HPDE6-E6E7 (cell line): Measurements from ENCODE around the gene PRUNE2.

ENCODE experiments used
- DNase-seq: peaks from one replicate; pipeline ENCODE4 v3.0.0; 2011; ENCODE audit warnings: missing footprints; ENCODE audit errors: extremely low spot score

The PRUNE2 gene

DNA sequence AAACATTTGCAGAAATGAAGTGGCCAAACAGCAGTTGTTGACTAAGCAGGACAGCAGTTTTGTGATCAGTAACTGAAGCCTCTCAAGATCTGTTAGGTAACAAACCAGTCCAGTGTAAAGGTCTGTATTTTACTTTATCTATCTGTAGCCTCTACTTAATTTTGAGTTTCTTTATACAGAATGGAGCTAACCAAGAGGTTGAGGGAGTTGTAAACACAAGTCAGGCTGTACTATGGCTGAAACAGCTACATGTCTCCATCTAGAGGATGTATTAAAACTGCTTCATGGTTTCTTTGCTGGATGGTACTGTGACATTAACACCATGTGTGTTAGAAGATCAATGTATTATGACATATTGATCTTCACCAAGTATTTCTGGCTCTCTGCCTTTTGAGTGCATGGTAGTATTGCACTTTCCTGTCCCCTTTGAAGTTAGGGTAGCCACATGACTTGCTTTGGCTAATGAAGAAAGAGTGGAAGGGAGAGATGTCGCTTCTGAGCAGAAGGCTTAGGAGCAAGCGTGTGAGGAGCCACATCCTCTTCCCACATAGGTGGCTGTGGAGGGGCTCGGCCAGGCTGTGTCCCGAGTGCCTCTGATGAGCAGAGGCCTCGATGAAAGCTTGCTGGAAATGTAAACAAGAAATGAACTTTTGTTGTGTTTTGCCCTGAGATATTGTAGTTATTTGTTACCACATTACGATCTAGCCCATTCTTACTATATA is 247.2 kb downstream of the PRUNE2 start:
- DNase-seq, result peak; percentile 49

DNA sequence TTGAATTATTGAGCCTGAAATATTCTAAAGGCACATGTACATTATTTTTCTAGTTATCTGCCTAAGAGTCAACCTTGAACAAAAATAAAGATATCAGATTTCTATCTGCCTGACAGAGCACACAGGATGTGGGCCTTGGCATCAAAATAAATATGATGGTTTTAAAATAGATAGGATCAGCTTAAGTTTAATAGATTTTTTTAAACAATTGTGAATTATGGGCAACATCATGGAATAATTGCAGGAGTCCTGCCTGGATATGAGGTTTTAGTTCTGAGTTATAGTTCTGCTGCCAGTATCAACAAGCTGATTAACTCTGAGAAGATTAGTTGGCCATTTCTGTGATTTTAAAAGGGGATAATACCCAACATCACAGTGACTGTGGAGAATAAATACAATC is 248.6 kb downstream of the PRUNE2 start:
- no peak for DNase-seq

DNA sequence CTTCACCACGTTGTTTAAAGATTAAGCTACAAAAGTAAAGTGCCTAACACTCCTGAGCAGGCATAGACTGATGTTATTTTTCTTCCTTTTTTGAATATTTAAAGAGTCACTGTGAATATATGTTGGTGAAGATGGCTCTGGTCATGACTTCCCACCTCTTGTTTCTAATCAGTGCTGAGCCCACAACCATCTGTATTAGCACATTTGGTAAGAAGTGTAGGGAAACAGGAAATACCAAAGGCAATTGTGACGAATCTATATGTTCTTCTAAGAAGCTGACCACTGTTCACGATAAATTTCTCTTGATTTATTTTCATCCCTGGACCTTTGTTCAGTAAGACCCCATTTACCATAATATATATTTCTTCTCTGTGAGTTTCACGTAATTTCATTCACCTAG is 249.9 kb downstream of the PRUNE2 start:
- DNase-seq, result no peak

DNA sequence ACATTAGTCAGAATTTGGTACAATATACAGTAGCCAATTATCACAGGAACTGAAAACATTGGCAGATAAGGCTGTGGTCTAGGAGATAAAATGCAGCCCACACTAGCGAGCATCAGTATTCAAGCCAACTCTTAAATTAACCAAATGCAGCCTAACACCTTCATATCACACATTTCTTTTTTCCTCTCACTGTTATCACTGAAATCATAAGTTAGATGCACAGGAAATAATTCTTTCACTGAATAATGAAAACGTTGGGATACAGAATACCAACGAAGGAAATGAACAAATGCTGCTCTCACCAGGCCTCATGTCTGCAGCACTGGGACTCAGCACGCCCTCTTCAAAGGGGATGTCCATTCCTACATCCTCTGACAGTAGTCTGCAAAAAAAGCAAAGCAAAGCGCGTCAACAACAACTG is 250.8 kb downstream of the PRUNE2 start:
- DNase-seq, result no peak

DNA sequence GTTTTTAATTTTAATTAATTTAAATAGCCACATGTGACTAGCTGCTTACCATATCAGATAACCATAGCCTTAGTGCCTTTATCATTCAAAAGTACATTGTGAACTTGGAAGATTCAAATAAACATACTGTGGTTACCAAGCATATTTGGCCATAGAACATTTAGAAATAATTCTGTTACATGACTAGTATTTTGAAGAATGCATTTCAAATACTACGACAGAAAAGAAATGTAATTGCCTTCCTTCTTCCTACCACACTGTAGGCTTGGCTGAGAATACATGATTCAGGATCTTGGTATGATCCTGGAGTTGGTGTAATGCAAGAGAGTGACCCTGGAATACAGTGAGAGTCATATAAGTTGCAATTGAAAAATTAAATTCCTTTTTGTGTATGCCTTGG is 251.3 kb downstream of the PRUNE2 start:
- peak; percentile 14 for DNase-seq

DNA sequence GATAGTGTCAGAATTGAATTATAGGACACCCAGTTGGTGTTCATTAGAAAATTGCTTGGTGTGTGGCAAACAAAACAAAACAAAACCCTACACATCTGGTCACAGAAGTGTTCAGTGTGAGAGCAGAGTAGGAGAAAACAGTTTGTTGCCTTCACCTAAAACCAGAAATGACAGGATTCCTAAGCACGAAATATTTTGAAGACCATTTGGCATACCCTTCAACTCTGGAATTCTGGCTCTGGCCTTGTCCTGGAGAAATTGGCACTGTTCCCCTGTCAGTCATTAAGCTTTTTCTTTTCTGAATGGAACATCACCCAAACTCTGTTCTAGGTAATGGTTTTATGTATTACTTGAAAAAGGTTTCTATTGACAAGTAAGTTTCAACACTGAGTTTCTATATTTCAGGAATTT is 251.9 kb downstream of the PRUNE2 start:
- no peak for DNase-seq

DNA sequence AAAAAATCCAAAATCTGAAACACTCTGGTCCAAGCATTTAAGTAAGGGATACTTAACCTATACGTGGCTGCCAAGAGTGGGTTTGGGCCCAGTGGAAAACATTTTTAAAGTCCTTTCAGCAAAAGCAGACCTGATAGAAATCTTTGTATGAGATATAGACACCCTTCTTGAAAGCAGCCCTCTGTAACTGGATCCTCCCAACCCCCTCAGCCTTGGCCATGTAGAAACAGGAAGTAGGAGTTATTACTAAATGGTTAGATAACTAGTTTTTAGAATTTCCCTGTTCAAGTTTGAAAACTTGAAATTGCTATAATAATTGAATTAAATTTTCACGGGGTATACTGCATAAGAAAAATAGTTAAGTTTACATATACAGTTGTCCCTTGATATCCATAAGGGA is 253.0 kb downstream of the PRUNE2 start:
- DNase-seq, result no peak

DNA sequence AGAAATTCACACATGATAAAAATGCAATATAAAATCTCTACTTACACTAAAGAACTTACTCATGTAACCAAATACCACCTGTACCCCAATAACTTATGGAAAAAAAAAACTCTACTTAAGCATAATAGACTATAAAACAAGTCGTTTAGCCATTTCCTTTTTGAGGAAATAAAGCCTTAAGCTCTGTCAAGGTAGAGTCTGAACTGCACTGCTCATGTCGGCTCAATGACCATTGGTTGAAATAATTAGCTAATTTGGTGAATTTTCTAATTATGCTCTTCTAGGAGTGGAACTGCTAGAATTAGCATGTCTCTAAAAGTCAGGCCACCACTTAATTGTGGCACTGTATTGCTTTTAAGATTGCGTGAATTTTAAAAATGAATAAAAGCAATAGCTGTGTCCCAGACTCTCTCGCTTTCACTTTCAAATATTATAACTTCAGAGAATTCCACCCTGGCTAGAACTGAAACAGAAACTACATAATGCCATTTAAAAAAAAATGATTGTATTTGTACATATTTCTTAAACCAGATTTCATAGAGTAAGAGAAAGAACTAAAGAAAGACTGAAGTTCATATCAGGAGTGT is 254.7 kb downstream of the PRUNE2 start:
- no peak for DNase-seq

DNA sequence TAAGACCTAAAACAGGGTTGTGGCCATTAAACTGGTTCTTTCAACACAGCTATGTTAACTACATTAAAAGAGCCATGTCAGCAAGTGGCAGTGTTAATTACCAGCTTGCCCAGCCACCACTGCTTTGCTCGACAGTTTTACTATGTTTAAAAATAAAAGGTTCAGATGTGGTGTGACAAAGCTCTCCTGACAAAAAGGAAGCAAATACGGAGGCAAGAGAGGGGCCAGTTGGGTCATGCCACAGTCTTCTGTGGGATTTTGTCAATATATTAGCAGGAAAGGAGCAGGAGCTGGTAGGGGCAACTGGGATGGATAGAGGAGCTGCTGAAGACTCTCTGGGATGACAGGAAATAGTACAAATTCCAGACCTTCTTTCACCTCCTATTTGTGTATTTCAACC is 255.2 kb downstream of the PRUNE2 start:
- DNase-seq, result no peak

DNA sequence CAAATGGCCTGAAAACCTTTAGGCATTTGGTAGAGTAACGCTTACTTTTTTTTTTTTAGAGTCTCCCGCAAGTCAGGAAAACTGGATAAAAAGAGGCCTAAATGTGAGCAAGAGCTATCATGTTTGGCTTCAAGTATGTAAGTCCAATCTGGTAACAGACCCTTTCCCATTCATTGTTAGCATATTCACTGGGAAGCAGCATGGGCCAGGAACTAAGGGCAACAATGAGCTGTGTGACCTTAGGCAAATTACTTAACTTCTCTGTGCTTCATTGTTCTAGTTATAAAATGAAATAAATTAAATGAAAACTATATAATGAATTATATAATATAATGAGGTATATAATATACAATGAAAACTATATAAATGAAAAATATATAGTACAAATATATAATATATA is 256.0 kb downstream of the PRUNE2 start:
- no peak for DNase-seq

DNA sequence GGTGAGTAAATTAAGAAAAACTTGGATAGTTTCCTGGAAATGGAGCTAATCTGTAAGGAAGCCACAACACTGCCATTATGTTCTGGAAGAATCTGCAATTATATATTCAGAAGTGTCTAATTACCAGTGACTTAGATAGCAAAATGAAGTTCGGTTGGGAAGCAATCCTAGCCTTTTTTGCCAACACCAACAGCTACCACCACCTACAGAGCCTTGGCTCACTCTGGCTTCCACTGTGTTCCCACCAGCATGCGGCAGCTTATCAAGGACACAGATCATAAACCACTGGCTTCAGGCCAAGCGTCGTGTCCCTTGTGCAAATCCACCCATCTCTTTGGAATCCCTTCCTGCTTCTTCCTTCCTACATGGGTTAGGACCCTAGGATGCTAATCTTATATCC is 259.7 kb downstream of the PRUNE2 start:
- no peak for DNase-seq

DNA sequence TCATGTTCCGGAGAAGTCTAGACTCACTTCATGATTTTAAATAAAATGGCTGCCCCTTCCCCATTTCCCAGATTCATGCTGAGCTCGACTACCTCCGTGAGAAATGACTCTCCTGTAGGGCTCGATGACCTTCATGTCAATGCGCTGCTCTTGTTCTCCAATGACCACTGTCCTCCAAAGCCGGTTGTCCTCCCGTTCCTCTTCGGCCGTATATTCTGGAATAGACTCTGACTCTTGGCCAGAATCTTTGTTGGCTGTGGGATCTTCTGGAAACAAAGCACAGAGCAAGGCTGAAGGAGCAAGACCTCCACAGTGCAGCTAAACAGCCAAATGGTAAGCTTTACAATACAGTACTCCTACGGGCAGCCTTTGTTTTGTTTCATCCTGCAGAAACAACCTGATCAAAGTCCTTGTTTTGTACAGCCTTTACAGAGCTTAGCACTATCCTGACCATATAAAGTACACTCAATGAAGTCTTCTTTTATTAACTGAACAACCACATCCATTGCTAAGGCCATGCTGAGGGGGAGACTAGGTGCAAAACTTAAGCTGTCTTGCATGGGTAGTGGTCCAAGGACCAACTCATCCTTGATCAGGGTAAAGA is 261.2 kb downstream of the PRUNE2 start:
- DNase-seq, result no peak

DNA sequence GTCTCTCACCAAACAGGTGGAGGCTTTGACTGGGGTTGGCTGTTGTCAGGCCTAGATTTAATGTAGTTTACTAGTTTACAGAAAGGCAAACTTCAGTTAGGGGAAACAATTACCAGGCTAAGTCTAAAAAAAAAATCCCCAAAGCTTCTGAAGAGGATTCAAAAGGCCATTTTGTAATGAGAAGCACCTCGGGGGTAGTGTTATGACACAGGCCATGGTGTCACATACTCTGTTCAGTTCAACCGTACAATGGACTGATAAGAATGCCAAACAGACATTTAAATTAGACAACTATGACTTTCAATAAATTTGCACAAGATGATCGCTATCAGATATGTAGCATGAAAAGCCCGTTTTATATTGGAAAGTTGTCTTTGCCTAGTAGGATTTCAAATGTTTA is 261.7 kb downstream of the PRUNE2 start:
- DNase-seq, result no peak

DNA sequence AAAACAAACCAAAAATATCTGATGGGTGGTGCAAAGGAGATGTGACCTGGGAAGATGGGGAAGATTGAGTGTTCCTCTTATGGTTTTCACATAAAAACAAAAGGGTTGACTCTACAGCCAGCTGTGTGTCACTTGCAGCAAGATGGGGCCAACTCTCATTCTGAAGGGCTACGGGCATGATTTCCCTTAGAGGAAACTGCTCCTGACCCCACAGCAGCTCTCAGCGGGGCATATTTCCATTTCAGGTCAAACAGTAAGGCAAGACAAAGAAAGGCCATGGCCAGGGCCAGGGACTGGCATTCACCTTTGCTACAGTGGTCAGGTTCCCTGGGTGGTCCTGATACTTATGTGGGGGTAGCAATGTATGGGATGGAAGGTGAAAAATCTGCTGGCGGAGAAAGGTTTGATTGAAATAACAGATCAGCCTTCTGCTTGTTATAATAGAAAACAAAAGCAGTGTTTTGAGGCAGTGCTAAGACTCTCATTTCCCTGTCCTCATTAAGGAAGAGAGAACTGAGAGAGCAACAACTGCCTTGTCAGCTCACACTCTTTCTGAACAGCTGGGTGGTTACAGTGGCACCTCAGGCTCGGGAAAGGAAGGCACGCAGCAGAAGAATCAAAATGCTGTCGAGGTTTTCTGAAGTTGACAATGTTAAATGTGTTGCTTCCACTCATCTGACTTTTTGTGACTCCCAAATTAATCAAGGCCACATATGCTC is 262.4 kb downstream of the PRUNE2 start:
- DNase-seq, result no peak

DNA sequence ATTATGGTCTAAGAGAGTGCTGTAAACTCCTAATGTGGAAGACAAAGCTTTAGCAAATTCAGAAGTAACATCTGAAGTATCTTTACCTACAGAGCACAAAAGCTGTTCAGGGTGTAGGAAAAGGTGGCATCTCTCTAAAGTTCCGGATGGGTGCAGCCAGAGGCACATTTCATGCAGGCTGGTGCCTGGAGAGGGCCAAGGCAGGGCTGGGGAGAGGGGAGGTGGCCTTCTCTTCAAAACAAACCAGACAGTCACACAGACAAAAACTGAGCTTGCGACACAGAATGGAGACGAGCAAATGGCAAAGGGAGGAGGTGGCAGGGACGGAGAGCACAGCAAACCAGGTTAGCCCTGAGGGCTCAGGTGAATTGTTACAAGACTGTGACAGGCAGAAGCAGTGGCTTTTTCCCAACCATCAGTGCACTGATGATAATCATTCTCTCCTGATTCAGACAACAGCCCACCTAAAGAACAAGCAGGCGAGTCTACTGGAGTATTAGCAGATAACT is 263.2 kb downstream of the PRUNE2 start:
- DNase-seq, result no peak

DNA sequence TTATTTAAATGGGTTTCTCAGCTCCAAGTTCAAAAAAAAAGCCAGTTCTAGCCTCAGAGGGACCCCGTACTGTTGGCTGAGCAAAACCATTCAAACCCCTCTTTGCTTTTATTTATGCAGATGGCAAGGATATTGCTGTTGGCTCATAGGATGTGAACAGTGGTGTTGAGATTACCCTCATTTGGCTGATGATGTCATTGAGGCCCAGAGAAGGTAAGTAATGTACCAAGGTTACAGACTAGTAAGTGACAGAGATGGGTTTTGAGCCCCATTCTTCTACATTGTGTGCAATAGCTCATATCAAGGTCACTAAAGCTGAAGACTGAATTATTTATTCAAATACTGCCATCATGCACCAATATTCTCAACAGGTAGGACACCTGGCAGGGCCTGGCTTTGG is 263.8 kb downstream of the PRUNE2 start:
- DNase-seq, result no peak

DNA sequence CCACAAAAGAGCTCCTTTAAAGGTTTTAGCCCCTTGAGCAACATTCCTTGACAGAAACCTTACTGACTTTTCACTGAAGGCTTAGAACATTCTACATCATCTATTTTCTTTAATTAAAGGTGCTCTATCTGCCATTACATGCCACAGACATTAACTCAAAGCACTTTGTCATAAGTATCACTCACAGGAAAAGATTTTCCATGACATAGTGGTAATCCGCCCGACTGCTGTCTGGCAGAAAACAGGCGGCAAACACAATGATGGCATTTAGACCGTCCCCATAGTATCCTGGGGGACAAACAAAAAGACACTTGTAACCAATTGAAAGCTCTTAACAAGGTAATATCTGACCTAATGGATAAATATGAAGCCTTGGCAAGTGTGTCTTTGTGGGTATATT is 267.9 kb downstream of the PRUNE2 start:
- DNase-seq, result no peak

DNA sequence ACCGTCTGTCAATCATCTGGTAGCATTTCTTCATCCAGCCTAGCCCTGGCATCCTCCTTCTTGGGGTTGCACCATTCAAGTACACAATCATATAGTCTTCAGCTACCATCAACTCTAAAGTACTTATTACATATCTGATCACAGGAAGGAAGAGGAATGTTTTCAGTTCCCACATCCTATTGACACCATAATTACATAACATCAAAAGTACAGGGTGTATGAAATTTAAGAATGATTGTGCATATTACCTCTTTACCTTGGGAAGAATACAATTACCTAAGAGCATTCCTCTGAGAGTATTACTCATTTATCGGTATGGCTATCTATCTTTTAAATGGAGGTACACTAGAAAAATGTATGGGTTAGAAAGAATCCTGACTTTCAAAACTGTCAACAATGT is 268.5 kb downstream of the PRUNE2 start:
- DNase-seq, result no peak

DNA sequence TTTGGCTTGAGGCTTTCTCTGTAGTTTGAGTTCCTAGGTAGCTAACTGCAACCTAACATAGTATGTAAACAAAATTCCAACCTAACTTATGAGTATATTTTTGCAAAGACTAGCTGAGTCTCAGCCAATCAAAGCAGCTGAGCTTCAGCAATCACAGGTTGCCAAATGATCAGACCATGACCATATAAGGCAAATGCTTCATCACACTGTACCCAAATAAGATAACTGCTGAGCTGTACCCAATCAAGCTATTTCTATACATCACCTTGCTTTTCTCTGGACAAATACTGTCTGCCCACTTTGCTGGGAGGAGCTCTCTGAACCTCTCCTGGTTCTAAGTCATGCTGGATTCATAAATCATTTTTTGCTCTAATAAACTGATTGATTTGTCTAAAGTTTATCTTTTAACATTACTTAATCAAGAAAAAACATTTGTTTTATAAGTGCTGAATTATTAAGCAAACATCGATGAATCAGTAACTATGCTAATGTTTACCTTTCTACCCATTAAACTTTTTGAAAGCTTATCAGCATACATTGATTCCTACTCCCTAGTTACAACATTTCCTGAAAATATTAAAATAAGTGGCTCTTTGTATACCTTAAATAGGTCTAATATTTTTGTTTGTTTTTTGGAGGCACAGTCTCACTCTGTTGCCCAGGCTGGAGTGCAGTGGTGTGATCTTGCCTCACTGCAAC is 271.4 kb downstream of the PRUNE2 start:
- no peak for DNase-seq

DNA sequence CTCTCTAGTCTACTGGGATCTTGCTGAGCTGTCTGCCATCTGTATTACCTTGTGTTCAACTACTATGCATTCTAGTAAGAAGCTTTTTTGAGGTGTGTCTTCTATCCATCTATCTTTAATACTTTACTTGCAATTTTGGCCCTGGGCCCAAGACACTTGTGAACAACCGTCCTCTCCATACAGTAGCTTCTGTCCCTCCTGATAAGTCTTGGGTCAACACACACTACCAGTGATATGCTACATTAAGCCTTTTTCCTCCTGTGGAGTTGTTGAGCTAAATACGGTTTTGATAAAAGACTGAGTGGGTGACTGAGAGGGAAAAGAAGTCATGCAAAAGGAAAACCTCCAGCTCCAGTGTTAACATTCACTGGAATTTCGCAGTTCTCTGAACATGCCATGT is 275.0 kb downstream of the PRUNE2 start:
- DNase-seq, result no peak

DNA sequence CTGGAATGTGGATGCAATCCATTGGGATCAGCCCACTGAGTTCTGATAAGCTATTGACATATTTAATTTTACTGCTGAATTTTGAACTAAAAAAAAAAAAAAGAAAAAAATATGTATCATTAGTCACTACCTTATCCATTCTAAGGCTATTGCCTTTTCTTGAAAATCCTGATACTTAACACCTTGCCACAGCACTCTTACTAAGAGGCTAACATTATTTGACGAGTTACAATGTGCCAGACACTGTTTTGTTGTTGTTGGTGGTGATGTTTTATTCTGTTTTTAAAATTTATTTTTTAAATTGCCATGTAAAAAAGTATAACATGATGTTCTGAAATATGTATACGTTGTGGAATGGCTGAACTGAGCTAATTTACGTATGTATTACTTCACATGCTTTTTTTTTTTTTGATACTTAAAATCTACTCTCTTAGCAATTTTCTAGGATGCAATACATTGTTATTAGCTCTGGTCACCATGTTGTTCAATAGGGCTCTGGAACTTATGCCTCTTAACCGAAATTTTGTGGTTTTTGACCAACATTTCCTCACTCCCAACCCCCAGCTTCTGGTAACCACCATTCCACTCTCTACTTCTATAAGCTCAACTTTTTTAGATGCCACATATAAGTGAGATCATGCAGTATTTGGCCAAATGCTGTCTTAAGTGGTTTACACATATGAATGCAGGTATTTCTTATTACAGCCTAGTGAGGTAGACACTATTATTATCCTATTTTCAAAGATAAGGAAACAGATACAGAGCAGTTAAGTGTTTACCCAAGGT is 276.5 kb downstream of the PRUNE2 start:
- no peak for DNase-seq
